ENCODE results near the gene SLC10A2.

DNA sequence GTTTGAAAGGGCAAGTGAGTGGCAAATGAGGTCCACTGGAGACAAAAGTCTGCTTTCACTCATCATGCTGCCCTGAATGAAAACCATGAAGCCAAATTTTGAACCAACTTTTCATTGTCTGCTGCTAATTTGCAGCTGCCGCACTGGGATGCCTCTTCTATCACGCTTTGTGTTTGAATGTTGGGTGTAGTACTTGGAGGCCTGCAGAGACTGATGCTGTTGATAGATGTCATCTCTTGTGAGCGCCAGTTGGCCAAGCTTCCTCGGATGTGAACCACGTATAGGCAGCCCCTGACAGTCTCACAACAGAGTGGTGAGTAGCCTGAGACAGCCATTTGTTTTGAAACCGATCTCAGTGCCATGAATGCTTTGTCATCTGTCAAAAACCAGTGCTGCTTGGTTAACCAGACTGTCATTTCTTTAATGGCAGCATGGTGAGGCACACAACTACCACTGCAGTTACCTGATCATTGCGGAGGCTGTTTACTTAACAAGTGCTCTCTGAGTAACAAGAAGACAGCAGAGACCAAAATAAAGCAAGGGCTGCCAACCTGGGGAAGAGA, 31.2 kb upstream of the SLC10A2 start:
- TF ChIP-seq, protein P1, sequence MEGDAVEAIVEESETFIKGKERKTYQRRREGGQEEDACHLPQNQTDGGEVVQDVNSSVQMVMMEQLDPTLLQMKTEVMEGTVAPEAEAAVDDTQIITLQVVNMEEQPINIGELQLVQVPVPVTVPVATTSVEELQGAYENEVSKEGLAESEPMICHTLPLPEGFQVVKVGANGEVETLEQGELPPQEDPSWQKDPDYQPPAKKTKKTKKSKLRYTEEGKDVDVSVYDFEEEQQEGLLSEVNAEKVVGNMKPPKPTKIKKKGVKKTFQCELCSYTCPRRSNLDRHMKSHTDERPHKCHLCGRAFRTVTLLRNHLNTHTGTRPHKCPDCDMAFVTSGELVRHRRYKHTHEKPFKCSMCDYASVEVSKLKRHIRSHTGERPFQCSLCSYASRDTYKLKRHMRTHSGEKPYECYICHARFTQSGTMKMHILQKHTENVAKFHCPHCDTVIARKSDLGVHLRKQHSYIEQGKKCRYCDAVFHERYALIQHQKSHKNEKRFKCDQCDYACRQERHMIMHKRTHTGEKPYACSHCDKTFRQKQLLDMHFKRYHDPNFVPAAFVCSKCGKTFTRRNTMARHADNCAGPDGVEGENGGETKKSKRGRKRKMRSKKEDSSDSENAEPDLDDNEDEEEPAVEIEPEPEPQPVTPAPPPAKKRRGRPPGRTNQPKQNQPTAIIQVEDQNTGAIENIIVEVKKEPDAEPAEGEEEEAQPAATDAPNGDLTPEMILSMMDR (conservative IDR thresholded peaks at IDR 0.05; ENCODE audit: low read length), result no peak
- TF ChIP-seq EZH2phosphoT487 (IDR thresholded peaks at IDR 0.05; ENCODE audit: borderline replicate concordance), result no peak
